AG04449 (cell line): ENCODE measurements around the gene EMP1.

Experiments used
- CTCF ChIA-PET: fragments of 350-600 bp; formaldehyde crosslinking; extraction: SDS; loops from one replicate; lab custom pipeline; 2021; ENCODE audit warnings: antibody characterized with exemption; lab: Yijun Ruan, JAX
- POLR2A ChIA-PET: fragments of 400-600, 350-600 bp; formaldehyde crosslinking; extraction: SDS; loops from one replicate; lab custom pipeline; 2020; ENCODE audit warnings: antibody characterized with exemption, inconsistent platforms; lab: Yijun Ruan, JAX
- DNase-seq: peaks from one replicate; pipeline ENCODE4 v3.0.0-alpha.2; 2010; ENCODE audit warnings: low read depth, low spot score
- H3K4me3 ChIP-seq: 2 replicates; pipeline ENCODE4 v1.5.1; 2011; ENCODE audit warnings: low read depth, mild to moderate bottlenecking, control low read depth, low read length
- CTCF ChIP-seq: IDR thresholded peaks from one replicate; pipeline ENCODE4 v1.5.1; 2011; ENCODE audit warnings: mild to moderate bottlenecking, moderate library complexity, low read length, control low read depth, inconsistent platforms; ENCODE audit not compliant: insufficient read depth; ENCODE audit errors: missing control alignments

Gene EMP1

GRCh38 chr12:13223941-13224340 lies 27.4 kb downstream of the EMP1 start:
- CTCF ChIA-PET, result interaction anchor here (1.1 to 8.2 kb wide), 6 partner anchors 9 to 125 kb away, joined by 3 to 103 read pairs (median 8); no protein-coding TSS in a partner anchor
- no peak overlapping the region for H3K4me3 ChIP-seq
- TF ChIP-seq CTCF, result no peak
- POLR2A ChIA-PET, result interaction anchor here (0.8 kb wide), 1 partner anchor 125 kb away, joined by 4 read pairs; no protein-coding TSS in a partner anchor
- DNase-seq, result no peak

GRCh38 chr12:13227191-13227590 lies 30.7 kb downstream of the EMP1 start:
- ChIA-PET CTCF (interaction anchor here (1.0 to 2.1 kb wide), 7 partner anchors 8 to 311 kb away, joined by 3 to 16 read pairs (median 7); partner anchors contain the start of gene FAM234B), POLR2A (no interaction called here)
- DNase-seq, result no peak
- no peak overlapping the region for H3K4me3 ChIP-seq
- TF ChIP-seq CTCF, result no peak

- DNase-seq, result no peak
- ChIA-PET CTCF (interaction anchor here (0.7 to 1.0 kb wide), 2 partner anchors 17 to 27 kb away, joined by 3 to 4 read pairs; no protein-coding TSS in a partner anchor), POLR2A (no interaction called here)
- no peak overlapping the region for H3K4me3 ChIP-seq
- TF ChIP-seq CTCF, result no peak
Measured at GRCh38 chr12:13228579-13228978, 32.1 kb downstream of the EMP1 start.

GRCh38 chr12:13229504-13229903 lies 33.0 kb downstream of the EMP1 start:
- no peak for DNase-seq
- TF ChIP-seq CTCF, result no peak
- POLR2A ChIA-PET, result no interaction called here
- H3K4me3 ChIP-seq, result no peak overlapping the region
- CTCF ChIA-PET, result no interaction called here

GRCh38 chr12:13230500-13230899 lies 34.0 kb downstream of the EMP1 start:
- H3K4me3 ChIP-seq, result no peak overlapping the region
- ChIA-PET POLR2A (no interaction called here), CTCF (interaction anchor here (1.0 to 2.5 kb wide), 3 partner anchors 15 to 314 kb away, joined by 3 to 12 read pairs (median 3); no protein-coding TSS in a partner anchor)
- no peak for DNase-seq
- TF ChIP-seq CTCF, result no peak

GRCh38 chr12:13233830-13234641 lies 37.5 kb downstream of the EMP1 start:
- DNase-seq, result no peak
- TF ChIP-seq CTCF, result peak; percentile 80
- H3K4me3 ChIP-seq, result no peak overlapping the region
- ChIA-PET POLR2A (no interaction called here), CTCF (interaction anchor here (0.7 to 4.0 kb wide), 32 partner anchors 8 to 446 kb away, joined by 3 to 34 read pairs (median 6); no protein-coding TSS in a partner anchor)
